NCI-H1436 (cell line): ENCODE results near the gene GMDS.

Experiments used
- DNase-seq: peaks from one replicate; lab custom pipeline; 2025; lab: John Stamatoyannopoulos, UW

Gene GMDS

GRCh38 chr6:1625794-1626435 is 619.5 kb downstream of the GMDS start:
- DNase-seq = no peak

- DNase-seq = no peak
Observed at GRCh38 chr6:1624851-1625781, 620.3 kb downstream of the GMDS start.

- no peak for DNase-seq
Observed at GRCh38 chr6:1624058-1624850, 621.2 kb downstream of the GMDS start.

GRCh38 chr6:1623769-1624057 is 621.7 kb downstream of the GMDS start:
- no peak for DNase-seq

GRCh38 chr6:1622851-1623768 is 622.3 kb downstream of the GMDS start:
- DNase-seq = no peak

- DNase-seq = no peak
Observed at GRCh38 chr6:1622220-1622850, 623.1 kb downstream of the GMDS start.

- no peak for DNase-seq
Observed at GRCh38 chr6:1621070-1621701, 624.2 kb downstream of the GMDS start.

- DNase-seq = no peak
Observed at GRCh38 chr6:1620504-1621069, 624.8 kb downstream of the GMDS start.

- no peak for DNase-seq
Observed at GRCh38 chr6:1619673-1620503, 625.5 kb downstream of the GMDS start.

- no peak for DNase-seq
Observed at GRCh38 chr6:1619098-1619672, 626.2 kb downstream of the GMDS start.

GRCh38 chr6:1618311-1619097 is 626.9 kb downstream of the GMDS start:
- DNase-seq = no peak

- DNase-seq = no peak
Observed at GRCh38 chr6:1617466-1618310, 627.7 kb downstream of the GMDS start.

GRCh38 chr6:1616701-1617463 is 628.5 kb downstream of the GMDS start:
- DNase-seq = no peak

GRCh38 chr6:1615853-1616420 is 629.5 kb downstream of the GMDS start:
- DNase-seq = no peak

GRCh38 chr6:1615151-1615852 is 630.1 kb downstream of the GMDS start:
- DNase-seq = no peak
